HepG2 (cell line): ENCODE results near the gene ZNF652. TPM values are rescaled to one million over a fixed set of nuclear protein-coding genes. Genes with fewer than 3 reads are reported as not detected.

ENCODE experiments used
- EED ChIP-seq: sonication (generic); formaldehyde crosslinking; IDR thresholded peaks from 2 replicates; pipeline ENCODE4 v1.5.0; 2020; ENCODE audit warnings: mild to moderate bottlenecking, missing genetic modification reagents
- PPARG ChIP-seq: conservative IDR thresholded peaks from 2 replicates; pipeline ENCODE4 v1.6.1; 2016; ENCODE audit warnings: missing biosample characterization, missing genetic modification reagents
- RAD21 ChIP-seq: fragments of 450-650 bp; formaldehyde crosslinking; IDR thresholded peaks from 2 replicates; pipeline ENCODE4 v1.5.0; 2020; ENCODE audit warnings: mild to moderate bottlenecking
- SAP130 ChIP-seq: IDR thresholded peaks from 2 replicates; pipeline ENCODE4 v1.6.1; 2016; ENCODE audit warnings: low read depth
- STAG1 ChIP-seq: sonication (generic); formaldehyde crosslinking; IDR thresholded peaks from 2 replicates; pipeline ENCODE4 v1.4.0; 2020; ENCODE audit warnings: missing genetic modification reagents
- XRCC5 ChIP-seq: fragments of 200-400 bp; formaldehyde crosslinking; optimal IDR thresholded peaks from 2 replicates; pipeline ENCODE3; 2017; ENCODE audit warnings: mild to moderate bottlenecking, low read length
- polyA plus RNA-seq, 8 experiments: library from polyadenylated mRNA; depleted of rRNA in 3 of 8; stranded (reverse) in 7 of 8; unstranded in 1 of 8; fragments of >200 nt; fragmentation: Illumina TruSeq in 4 of 8; extraction: Trizol in 4 of 8; gene quantifications; 2 replicates each; pipeline versions ENCODE4 v1.2.1 to v1.2.3, GENCODE V29; 2011 to 2016; ENCODE audit warnings: low read depth in 4 of 8, missing spikeins in 1 of 8, mixed read lengths in 1 of 8; ENCODE audit not compliant: insufficient read depth in 1 of 8
- total RNA-seq, 5 experiments: library from RNA; depleted of rRNA; stranded (reverse); fragments of >200 nt; fragmentation: Illumina TruSeq; extraction: Trizol; gene quantifications; 2 replicates each; pipeline ENCODE4 v1.2.3, GENCODE V29; 2016; ENCODE audit warnings: low read depth in 1 of 5
- TF ChIP-seq, protein P1 (sequence below): IDR thresholded peaks from 2 replicates; pipeline ENCODE4 v1.6.1; 2016
- TF ChIP-seq, protein P2 (sequence below): sonication (generic); formaldehyde crosslinking; IDR thresholded peaks from 2 replicates; pipeline ENCODE4 v1.5.0; 2020; ENCODE audit warnings: mild to moderate bottlenecking, missing genetic modification reagents
- TF ChIP-seq, protein P3 (sequence below): sonication (generic); formaldehyde crosslinking; IDR thresholded peaks from 2 replicates; pipeline ENCODE4 v1.4.0; 2020; ENCODE audit warnings: missing genetic modification reagents
- TF ChIP-seq, protein P4 (sequence below): sonication (generic); formaldehyde crosslinking; IDR thresholded peaks from 2 replicates; pipeline ENCODE4 v1.5.0; 2020; ENCODE audit warnings: mild to moderate bottlenecking, missing genetic modification reagents, moderate library complexity

Gene ZNF652
- total and polyA plus RNA-seq, 2 of the 13 experiments (the other 11 are each of a cell fraction or from before 2014, with no cell fraction given) = 16.2 to 30.2 TPM

DNA sequence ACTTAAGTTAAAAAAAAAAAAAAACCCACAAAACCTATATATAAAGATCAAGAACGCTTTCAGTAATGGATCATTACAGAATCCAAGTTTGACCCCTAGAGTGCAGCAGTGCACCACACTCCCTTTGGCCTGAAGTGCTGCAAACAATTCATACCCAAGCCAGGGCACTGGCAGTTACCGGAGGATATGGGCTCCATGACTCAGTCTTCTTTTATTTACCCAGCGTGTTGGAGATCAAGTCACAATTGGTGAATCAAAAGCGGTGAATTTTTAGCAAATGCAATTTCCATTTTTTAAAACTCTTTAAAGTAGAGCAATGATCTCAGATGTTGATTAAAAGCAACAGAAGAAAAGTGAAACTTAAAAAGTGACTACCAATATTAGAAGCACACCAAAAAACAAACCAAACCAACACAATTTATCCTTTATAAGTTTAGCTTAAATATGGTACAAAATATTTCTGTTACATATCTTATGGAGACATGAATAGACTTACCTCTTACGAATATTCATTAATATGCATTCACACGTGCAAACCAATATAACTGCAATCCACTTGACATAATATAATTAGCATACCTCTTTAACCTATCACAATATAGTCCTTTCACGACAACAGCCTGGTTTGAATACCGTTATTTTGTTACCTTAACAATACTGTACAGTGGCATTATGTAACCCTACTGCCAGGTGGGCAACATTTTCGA, 46.3 kb downstream of the ZNF652 start (continued):
- TF ChIP-seq, protein P1, sequence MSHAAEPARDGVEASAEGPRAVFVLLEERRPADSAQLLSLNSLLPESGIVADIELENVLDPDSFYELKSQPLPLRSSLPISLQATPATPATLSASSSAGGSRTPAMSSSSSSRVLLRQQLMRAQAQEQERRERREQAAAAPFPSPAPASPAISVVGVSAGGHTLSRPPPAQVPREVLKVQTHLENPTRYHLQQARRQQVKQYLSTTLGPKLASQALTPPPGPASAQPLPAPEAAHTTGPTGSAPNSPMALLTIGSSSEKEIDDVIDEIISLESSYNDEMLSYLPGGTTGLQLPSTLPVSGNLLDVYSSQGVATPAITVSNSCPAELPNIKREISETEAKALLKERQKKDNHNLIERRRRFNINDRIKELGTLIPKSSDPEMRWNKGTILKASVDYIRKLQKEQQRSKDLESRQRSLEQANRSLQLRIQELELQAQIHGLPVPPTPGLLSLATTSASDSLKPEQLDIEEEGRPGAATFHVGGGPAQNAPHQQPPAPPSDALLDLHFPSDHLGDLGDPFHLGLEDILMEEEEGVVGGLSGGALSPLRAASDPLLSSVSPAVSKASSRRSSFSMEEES (CRISPR knock-in tag) = 0 out of 2 replicates have a peak, but pooled peaks have one; percentile 40
- TF ChIP-seq, protein P2, sequence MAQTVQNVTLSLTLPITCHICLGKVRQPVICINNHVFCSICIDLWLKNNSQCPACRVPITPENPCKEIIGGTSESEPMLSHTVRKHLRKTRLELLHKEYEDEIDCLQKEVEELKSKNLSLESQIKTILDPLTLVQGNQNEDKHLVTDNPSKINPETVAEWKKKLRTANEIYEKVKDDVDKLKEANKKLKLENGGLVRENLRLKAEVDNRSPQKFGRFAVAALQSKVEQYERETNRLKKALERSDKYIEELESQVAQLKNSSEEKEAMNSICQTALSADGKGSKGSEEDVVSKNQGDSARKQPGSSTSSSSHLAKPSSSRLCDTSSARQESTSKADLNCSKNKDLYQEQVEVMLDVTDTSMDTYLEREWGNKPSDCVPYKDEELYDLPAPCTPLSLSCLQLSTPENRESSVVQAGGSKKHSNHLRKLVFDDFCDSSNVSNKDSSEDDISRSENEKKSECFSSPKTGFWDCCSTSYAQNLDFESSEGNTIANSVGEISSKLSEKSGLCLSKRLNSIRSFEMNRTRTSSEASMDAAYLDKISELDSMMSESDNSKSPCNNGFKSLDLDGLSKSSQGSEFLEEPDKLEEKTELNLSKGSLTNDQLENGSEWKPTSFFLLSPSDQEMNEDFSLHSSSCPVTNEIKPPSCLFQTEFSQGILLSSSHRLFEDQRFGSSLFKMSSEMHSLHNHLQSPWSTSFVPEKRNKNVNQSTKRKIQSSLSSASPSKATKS (CRISPR knock-in tag) = no peak
- TF ChIP-seq PPARG (CRISPR knock-in tag) (peak; percentile 46; the same call in 1 of the 2 replicates), XRCC5 (peak; percentile 47), RAD21 (peak; percentile 90), SAP130 (CRISPR knock-in tag) (0 out of 2 replicates have a peak, but pooled peaks have one; percentile 29), STAG1 (CRISPR knock-in tag) (peak; percentile 94), EED (CRISPR knock-in tag) (no peak)
- TF ChIP-seq, protein P3, sequence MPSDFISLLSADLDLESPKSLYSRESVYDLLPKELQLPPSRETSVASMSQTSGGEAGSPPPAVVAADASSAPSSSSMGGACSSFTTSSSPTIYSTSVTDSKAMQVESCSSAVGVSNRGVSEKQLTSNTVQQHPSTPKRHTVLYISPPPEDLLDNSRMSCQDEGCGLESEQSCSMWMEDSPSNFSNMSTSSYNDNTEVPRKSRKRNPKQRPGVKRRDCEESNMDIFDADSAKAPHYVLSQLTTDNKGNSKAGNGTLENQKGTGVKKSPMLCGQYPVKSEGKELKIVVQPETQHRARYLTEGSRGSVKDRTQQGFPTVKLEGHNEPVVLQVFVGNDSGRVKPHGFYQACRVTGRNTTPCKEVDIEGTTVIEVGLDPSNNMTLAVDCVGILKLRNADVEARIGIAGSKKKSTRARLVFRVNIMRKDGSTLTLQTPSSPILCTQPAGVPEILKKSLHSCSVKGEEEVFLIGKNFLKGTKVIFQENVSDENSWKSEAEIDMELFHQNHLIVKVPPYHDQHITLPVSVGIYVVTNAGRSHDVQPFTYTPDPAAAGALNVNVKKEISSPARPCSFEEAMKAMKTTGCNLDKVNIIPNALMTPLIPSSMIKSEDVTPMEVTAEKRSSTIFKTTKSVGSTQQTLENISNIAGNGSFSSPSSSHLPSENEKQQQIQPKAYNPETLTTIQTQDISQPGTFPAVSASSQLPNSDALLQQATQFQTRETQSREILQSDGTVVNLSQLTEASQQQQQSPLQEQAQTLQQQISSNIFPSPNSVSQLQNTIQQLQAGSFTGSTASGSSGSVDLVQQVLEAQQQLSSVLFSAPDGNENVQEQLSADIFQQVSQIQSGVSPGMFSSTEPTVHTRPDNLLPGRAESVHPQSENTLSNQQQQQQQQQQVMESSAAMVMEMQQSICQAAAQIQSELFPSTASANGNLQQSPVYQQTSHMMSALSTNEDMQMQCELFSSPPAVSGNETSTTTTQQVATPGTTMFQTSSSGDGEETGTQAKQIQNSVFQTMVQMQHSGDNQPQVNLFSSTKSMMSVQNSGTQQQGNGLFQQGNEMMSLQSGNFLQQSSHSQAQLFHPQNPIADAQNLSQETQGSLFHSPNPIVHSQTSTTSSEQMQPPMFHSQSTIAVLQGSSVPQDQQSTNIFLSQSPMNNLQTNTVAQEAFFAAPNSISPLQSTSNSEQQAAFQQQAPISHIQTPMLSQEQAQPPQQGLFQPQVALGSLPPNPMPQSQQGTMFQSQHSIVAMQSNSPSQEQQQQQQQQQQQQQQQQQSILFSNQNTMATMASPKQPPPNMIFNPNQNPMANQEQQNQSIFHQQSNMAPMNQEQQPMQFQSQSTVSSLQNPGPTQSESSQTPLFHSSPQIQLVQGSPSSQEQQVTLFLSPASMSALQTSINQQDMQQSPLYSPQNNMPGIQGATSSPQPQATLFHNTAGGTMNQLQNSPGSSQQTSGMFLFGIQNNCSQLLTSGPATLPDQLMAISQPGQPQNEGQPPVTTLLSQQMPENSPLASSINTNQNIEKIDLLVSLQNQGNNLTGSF (CRISPR knock-in tag) = no peak
- TF ChIP-seq, protein P4, sequence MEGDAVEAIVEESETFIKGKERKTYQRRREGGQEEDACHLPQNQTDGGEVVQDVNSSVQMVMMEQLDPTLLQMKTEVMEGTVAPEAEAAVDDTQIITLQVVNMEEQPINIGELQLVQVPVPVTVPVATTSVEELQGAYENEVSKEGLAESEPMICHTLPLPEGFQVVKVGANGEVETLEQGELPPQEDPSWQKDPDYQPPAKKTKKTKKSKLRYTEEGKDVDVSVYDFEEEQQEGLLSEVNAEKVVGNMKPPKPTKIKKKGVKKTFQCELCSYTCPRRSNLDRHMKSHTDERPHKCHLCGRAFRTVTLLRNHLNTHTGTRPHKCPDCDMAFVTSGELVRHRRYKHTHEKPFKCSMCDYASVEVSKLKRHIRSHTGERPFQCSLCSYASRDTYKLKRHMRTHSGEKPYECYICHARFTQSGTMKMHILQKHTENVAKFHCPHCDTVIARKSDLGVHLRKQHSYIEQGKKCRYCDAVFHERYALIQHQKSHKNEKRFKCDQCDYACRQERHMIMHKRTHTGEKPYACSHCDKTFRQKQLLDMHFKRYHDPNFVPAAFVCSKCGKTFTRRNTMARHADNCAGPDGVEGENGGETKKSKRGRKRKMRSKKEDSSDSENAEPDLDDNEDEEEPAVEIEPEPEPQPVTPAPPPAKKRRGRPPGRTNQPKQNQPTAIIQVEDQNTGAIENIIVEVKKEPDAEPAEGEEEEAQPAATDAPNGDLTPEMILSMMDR (CRISPR knock-in tag) = peak; percentile 86
